GM10847 (cell line): ENCODE results near the gene MPP7.

ENCODE experiments used
- POLR2A ChIP-seq: IDR thresholded peaks from 2 replicates; pipeline ENCODE4 v1.6.1; 2011; ENCODE audit not compliant: insufficient read length; ENCODE audit errors: extremely low read depth

MPP7 gene

DNA sequence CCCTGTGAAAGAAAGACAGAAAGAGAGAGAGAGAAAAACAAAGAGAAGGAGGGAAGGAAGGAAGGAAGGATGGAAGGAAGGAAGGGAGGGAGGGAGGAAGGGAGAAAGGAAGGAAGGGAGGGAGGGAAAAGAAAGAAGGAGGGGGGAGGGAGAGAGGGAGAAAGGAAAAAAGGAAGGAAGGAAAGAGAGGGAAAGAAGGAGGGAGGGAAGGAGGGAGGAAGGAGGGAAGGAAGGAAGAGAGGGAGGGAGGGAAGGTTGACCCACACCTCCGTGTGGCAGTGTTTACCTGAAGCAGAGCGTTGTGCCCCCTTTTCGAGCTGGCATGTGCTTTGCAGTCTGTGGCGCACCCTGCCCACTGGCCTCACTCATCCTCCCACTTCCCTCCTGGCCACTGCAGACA is 12.3 kb upstream of the MPP7 start:
- no peak for TF ChIP-seq POLR2A

DNA sequence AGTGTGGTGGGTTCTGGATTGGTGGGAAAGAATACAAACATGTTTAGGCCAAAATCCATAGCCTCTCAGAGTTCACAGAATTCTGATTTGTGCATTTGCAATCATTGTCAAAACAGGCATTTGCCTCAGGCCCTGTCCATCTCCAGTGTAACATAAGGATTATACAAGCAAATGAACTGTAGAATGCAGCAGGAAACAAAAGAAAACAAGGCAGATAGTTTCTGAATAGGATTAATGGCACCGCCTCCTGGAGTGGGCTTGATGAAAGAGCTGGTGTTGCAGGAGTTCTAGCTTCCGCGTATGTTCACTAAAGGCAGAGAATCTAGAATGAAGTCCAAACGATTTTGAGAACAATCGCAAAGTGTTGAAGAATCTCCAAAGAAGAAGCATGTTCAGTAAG is 11.3 kb upstream of the MPP7 start:
- no peak for TF ChIP-seq POLR2A

DNA sequence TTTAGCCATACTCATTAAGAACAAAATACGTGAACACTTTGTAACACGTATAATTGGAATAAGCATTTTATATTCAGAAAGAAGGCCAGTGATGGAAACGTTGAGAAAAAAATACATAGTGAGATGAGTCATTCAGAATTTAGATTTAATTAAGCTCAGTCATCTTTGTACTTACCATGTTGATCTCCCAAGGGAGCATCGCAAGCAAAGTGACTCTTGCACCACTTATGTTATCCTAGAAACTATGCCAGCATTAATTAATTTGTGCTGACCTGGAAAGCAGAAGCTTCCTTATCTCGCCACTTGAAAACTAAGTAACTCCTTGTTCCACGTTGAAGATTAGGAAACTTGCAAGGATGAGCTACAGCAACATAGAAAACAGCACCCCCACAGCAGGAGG is 9.7 kb upstream of the MPP7 start:
- no peak for TF ChIP-seq POLR2A

DNA sequence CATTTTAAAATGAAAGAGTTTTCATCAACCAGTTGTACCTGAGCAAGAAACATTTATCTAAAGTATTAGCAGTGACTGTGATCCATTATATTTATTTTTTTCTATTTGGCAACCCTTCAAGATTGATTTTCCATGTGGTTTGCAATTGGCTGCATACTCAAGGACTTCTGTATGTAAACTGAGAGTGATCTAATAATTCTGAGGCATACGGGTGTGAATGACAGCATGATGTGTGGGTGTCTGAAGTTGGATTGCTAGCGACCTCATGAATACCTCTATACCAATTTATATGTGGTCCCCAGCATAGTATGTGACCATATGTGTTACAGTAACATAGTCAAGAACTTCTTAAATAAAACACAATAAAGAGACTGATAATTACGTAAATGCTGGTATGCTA is 8.2 kb upstream of the MPP7 start:
- TF ChIP-seq POLR2A: no peak

DNA sequence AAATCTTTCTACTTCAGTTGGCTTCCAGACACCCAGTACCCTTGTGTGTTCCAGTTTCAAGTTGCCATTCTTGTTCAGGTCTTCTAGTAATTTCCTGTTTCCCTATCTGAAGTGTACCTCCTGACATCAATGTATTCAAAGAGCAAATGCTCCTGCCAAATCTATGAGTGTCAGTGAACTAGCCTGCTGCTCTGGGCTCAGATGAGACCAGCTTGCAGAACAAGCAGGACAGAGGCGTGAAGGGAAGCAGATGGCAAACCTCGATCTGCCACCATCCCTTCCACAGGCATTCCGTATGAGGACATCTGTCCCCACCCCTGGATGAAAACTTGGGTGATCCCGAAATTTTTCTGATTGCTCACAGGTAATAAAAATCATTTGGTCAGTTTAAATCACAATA is 4.4 kb upstream of the MPP7 start:
- TF ChIP-seq POLR2A: no peak

DNA sequence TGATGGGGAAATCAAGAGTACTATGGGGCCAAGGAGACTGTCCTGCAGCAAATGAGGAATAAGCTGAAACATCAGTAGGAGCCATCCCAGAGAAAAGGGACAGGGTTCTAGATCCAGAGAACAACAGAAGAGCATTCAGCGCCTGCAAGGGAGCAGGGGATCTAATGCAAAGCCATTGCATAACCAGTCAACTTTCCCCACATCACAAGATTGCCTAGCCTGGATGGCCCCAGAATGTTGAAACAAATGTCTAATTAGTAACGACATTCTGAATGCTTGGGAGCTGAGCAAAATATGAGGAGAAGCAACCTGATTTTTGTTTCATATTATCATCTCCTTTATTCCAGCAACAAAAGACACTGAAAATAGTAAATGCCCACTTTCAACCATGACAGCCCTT is 2.7 kb upstream of the MPP7 start:
- TF ChIP-seq POLR2A: no peak

DNA sequence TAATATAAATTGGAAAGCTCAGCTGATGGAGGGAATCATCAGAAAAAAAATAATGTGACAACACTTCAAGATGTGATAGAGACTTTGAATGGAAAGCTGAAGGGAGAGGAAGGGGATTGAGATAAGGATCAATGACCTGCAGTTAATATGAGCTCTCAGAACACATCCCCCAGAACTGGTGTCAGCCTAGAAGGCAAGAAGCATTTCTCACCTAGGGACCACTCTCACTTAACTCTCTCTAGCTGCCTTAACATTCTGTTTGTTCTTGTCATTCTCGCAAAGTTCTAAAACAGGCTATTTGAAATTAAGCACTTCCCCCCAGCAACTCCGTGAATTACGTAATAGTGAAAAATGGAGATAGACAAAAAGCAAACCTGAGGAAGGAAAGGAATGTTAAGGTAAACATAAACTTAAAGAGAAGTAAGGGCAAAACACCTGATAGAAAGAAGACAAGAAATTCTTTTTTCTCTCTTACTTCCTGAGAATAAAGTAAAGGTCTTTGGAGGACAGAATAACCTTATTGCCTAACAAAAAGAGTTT is 1.2 kb upstream of the MPP7 start:
- no peak for TF ChIP-seq POLR2A

DNA sequence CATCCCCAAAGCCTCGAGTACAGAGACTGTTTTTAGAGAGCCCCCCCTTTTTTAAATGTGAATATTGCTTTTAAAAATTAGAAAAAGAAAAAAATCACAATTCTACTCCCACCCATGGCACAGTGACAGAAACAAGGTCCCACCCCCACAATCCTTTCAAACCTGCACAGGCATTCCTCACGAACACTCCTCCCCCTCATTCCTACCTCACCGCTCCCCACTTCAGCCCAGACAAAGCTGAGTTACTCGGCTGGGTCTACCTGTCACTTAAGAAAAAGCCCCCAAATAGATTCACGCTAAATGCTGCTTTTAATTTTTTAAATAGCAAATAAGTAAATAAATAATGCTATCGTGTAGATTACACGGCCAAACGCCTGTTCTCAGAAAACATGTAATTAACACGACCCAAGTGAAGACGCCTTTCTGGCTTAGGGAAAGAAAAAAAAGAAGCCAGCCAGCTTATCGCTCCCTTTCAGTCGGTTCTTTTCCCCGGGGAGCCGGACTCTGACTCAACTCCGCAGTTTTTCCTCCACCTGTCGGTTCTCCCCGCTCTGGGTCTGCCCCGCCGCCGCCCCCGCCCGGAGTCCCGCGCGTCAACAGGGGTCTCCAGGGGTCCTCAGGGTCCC is 739 bp downstream of the MPP7 start:
- TF ChIP-seq POLR2A: no peak

DNA sequence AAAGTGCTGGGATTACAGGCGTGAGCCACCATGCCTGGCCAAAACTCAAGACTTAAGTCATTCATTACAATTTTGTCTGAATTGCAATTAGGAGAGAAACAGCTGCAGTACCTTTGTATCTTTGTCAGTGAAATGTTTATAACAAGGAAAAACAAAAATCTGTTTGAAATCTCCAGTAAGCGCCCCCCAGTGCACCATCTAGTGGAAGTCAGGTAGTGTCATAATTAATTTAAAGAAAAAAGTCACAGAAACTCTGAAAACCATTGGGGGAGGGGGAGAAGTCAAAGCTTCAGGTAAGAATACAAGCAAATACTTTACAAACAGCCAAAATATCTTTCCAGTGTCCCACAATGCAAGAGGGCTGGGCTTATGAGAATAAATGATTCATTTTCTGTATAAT is 2.8 kb downstream of the MPP7 start:
- TF ChIP-seq POLR2A: no peak

DNA sequence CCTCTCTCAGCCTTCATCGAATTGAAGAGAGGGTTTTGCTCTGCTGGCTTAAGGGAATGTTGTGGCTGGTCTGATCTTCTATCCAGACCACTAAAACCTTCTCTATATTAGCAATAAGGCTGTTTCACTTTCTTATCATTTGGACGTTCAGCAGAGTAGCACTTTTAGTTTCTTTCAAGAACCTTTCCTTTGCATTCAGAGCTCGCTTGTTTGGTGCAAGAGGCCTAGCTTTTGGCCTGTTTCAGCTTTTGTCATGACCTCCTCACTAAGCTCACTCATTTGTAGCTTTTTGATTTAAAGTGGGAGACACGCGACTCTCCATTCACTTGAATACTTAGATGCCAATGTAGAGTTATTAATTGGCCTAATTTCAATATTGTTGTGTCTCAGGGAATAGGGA is 3.9 kb downstream of the MPP7 start:
- TF ChIP-seq POLR2A: no peak

DNA sequence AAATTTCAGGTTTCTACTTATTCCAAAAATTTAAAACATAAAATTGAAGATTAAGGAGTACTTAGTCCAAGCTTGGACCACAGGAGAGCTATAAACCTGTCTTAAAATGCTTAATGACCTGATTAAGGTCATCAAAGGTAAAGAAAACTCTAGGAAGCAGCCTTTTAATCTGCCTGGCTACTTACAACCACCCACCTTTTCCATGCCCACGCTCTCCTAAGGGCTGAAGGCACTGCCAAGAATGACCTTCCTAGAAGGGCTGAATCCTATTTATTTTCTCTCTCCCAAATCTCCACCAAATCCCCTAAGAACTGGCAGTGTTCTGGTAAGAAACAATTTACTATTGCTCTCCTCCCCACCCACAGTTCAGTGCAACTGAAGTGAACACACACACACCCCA is 6.8 kb downstream of the MPP7 start:
- no peak for TF ChIP-seq POLR2A

DNA sequence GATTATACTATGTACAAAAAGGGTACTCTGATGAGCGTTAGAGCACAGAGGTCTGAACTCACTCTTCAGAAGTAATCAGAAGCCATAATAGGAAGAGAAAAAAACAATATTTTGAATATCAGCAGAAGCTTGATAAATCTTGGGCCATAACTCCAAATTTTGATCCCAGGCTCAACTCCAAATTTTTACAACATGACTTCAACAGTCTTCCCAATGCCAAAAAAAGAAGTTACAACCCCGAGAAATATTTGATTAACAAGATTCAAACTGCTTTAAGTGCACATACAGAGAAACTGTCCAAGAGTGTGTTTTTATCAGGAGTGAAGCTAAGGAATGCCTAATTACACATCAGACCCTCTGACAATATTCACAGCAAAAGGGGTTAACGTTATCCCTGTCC is 7.5 kb downstream of the MPP7 start:
- no peak for TF ChIP-seq POLR2A

DNA sequence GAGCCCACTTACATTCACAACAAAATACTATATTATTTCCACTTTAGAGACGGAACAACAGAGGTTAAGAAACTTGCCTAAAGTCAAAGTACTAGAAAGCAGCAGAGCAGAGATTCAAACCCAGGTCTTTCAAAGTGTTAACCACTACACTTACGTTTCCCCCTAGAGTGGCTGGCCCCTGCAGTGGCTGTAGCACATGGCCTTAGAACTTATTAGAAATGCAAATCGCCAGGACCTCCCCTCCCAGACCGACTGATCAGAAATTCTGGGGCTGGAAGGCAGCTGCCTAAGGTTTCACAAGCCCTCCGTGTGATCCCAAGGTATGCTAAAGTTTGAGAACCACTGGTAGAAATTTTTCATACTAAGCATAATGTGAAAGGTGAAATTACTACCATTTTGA is 8.1 kb downstream of the MPP7 start:
- no peak for TF ChIP-seq POLR2A

DNA sequence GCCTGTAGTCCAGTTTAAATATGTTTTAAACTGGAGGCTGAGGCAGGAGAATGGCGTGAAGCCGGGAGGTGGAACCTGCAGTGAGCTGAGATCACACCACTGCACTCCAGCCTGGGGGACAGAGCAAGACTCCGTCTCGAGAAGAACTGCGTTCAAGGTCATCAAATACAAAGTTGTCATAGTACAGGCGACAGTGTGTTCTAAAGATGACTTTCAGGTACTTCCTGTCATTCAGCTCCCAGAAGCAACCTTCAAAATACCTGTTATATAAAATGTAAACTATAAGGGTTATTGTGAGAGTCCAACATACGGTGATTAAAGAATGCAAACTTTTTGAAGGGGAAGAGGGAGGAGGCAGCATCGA is 8.7 kb downstream of the MPP7 start:
- no peak for TF ChIP-seq POLR2A

DNA sequence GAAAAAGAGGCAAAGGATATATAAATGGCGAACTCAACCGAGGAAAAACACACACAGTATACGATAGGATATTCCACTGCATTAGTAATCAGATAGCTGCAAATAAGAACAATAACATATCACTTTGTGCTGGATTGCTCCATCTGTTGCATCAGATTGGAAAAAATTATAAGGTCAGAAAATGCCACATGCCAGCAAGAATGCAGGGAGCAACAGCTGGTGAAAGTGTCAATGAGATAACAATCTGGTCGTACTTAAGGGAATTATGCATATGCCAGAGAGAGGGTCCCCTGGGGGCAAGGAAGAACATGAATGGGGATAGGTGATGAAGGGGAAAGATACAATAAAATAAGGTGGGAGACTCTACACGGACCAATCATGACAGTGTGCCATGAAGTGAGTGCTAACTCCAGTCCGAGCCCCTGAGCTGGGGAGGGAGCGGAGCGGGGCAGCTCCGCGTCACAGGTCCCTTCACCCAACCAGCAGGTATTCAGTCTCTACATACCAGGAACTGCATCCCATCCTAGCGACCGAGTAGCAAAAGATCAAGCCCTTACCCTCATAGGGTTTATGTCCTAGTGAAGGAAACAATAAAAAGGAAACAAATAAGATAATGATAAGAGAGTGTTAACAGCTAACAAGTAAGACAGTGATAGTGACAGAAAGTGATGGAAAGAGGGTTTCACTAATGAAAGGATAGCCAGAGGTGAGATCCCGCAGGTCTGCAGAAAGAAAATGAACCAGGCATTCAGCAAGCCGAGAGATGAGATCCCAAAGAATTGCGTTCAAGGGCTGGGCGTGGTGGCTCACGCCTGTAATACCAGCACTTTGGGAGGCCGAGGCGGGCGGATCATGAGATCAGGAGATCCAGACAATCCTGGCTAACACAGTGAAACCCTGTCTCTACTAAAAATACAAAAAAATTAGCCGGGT is 9.4 kb downstream of the MPP7 start:
- no peak for TF ChIP-seq POLR2A

DNA sequence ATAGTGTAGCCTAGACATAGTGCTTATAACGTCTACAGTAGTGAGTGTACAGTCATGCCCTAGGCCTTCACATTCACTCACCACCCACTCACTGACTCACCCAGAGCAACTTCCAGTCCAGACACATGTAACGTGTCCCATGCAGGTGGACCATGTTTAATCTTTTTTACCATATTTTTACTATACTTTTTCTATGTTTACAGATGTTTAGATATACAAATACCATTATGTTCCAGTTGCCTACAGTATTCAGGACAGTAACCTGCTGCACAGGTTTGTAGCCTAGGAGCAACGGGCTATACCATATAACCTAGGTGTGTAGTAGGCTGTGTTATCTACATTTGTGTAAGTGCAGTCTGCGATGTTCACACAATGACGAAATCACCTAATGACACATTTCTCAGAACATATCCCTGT is 11.0 kb downstream of the MPP7 start:
- TF ChIP-seq POLR2A: no peak
